GM23338 (cell line): Measurements from ENCODE around the gene RNF166. TPM values are rescaled to one million over a fixed set of nuclear protein-coding genes. Genes with fewer than 3 reads are reported as not detected.

Experiments used
- ATAC-seq: fragments of 200-7000 bp; cut with Tn5 transposase; 3 replicates; pipeline ENCODE4 v1.9.1; 2020
- DNase-seq: peaks from one replicate; pipeline ENCODE4 v3.0.0-alpha.2; 2015; ENCODE audit warnings: low spot score
- H2AFZ ChIP-seq: fragments of 200-600 bp; sonication (generic); 2 replicates; pipeline ENCODE4 v1.8.0; 2016; ENCODE audit warnings: antibody characterized with exemption, mild to moderate bottlenecking, moderate library complexity
- H3F3A ChIP-seq: fragments of 200-600 bp; sonication (generic); replicated peaks from 2 replicates; pipeline ENCODE4 v1.8.0; 2017; ENCODE audit warnings: antibody characterized with exemption, mixed run types, low read depth
- H3K27ac ChIP-seq: fragments of 200-600 bp; sonication (generic); 2 replicates; pipeline ENCODE4 v1.6.1; 2016; ENCODE audit warnings: low read depth
- H3K27me3 ChIP-seq: fragments of 200-600 bp; sonication (generic); 2 replicates; pipeline ENCODE4 v1.8.0; 2016; ENCODE audit warnings: mild to moderate bottlenecking, mixed run types, moderate library complexity; ENCODE audit not compliant: insufficient read depth
- H3K36me3 ChIP-seq: fragments of 200-600 bp; sonication (generic); 2 replicates; pipeline ENCODE4 v1.8.0; 2016; ENCODE audit warnings: mild to moderate bottlenecking; ENCODE audit not compliant: insufficient read depth
- H3K4me1 ChIP-seq: fragments of 200-600 bp; sonication (generic); 2 replicates; pipeline ENCODE4 v1.8.0; 2016; ENCODE audit warnings: mild to moderate bottlenecking, moderate library complexity; ENCODE audit not compliant: insufficient read depth
- H3K4me2 ChIP-seq: fragments of 200-600 bp; sonication (generic); 2 replicates; pipeline ENCODE4 v1.7.1; 2017; ENCODE audit warnings: mixed run types
- H3K4me3 ChIP-seq: fragments of 200-600 bp; sonication (generic); 2 replicates; pipeline ENCODE4 v1.6.1; 2016; ENCODE audit warnings: mixed run types
- H3K79me2 ChIP-seq: fragments of 200-600 bp; sonication (generic); replicated peaks from 2 replicates; pipeline ENCODE4 v1.8.0; 2017; ENCODE audit warnings: mild to moderate bottlenecking; ENCODE audit not compliant: insufficient read depth
- H3K9me2 ChIP-seq: fragments of 200-600 bp; sonication (generic); 2 replicates; pipeline ENCODE4 v1.8.0; 2017; ENCODE audit not compliant: insufficient read depth
- H4K20me1 ChIP-seq: fragments of 200-600 bp; sonication (generic); replicated peaks from 2 replicates; pipeline ENCODE4 v1.8.0; 2017; ENCODE audit warnings: mild to moderate bottlenecking; ENCODE audit not compliant: insufficient read depth
- H3K27ac Mint-ChIP-seq: 2 replicates; pipeline ENCODE4 v1.8.0; 2020; ENCODE audit warnings: inconsistent platforms, mild to moderate bottlenecking, moderate library complexity, mixed read lengths
- H3K27me3 Mint-ChIP-seq: 3 replicates; pipeline ENCODE4 v1.8.0; 2022; ENCODE audit warnings: low read depth, mild to moderate bottlenecking, moderate library complexity, mixed read lengths, inconsistent platforms; ENCODE audit not compliant: insufficient read depth, poor library complexity
- H3K36me3 Mint-ChIP-seq: 3 replicates; pipeline ENCODE4 v1.8.0; 2021; ENCODE audit warnings: low read depth, mild to moderate bottlenecking, inconsistent platforms, moderate library complexity, mixed read lengths
- H3K4me1 Mint-ChIP-seq: 3 replicates; pipeline ENCODE4 v1.8.0; 2020; ENCODE audit warnings: mild to moderate bottlenecking, inconsistent platforms, mixed read lengths
- H3K4me3 Mint-ChIP-seq: 3 replicates; pipeline ENCODE4 v1.8.0; 2021; ENCODE audit warnings: moderate library complexity, mild to moderate bottlenecking, inconsistent platforms, mixed read lengths
- H3K9me3 Mint-ChIP-seq: 3 replicates; pipeline ENCODE4 v1.8.0; 2020; ENCODE audit warnings: moderate library complexity, mild to moderate bottlenecking, inconsistent platforms, mixed read lengths
- EZH2 ChIP-seq: fragments of 200-600 bp; sonication (generic); IDR thresholded peaks from one replicate; pipeline ENCODE4 v1.8.0; 2017; ENCODE audit warnings: antibody characterized with exemption, mild to moderate bottlenecking, low read depth; ENCODE audit not compliant: unreplicated experiment
- JUNB ChIP-seq: IDR thresholded peaks from one replicate; pipeline ENCODE4 v1.6.1; 2016; ENCODE audit warnings: antibody characterized with exemption; ENCODE audit not compliant: unreplicated experiment
- NANOG ChIP-seq: IDR thresholded peaks from 2 replicates; pipeline ENCODE4 v1.6.1; 2016; ENCODE audit warnings: antibody characterized with exemption, borderline replicate concordance
- POLR2AphosphoS5 ChIP-seq: IDR thresholded peaks from 2 replicates; pipeline ENCODE4 v1.6.1; 2016; ENCODE audit warnings: antibody characterized with exemption, low read depth
- STAT1 ChIP-seq: IDR thresholded peaks from one replicate; pipeline ENCODE4 v1.6.1; 2016; ENCODE audit warnings: antibody characterized with exemption; ENCODE audit not compliant: unreplicated experiment
- ZNF114 ChIP-seq: fragments of 250-450 bp; sonication (Bioruptor Pico); IDR thresholded peaks from 2 replicates; pipeline ENCODE4 v1.5.0; 2020; ENCODE audit warnings: mild to moderate bottlenecking, moderate library complexity
- ZNF331 ChIP-seq: fragments of 250-450 bp; sonication (Bioruptor Pico); IDR thresholded peaks from 2 replicates; pipeline ENCODE4 v1.5.0; 2020; ENCODE audit warnings: low read depth, mild to moderate bottlenecking, moderate library complexity
- polyA plus RNA-seq: library from polyadenylated mRNA; unstranded; fragments of >200 nt; fragmentation: Nextera tagmentation; extraction: Ambion mirVana; gene quantifications from 2 replicates; pipeline ENCODE4 v1.2.1, GENCODE V29; 2016
- total RNA-seq: library from RNA; depleted of rRNA; stranded (reverse); fragments of >200 nt; shearing (Covaris generic); gene quantifications from 2 replicates; pipeline ENCODE4 v1.2.3, GENCODE V29; 2014
- TF ChIP-seq, protein P1 (sequence below): fragments of 250-450 bp; sonication (Bioruptor Pico); IDR thresholded peaks from 2 replicates; pipeline ENCODE4 v1.5.0; 2020; ENCODE audit warnings: mild to moderate bottlenecking, moderate library complexity
- TF ChIP-seq, protein P2 (sequence below), 2 experiments: fragments of 200-600 bp in 1 of 2; sonication (generic) in 1 of 2; conservative IDR thresholded peaks; 2 replicates each; pipeline versions ENCODE4 v1.5.1 to v1.6.1; 2016 to 2017; ENCODE audit warnings: antibody characterized with exemption in 2 of 2, low read depth in 2 of 2, mild to moderate bottlenecking in 2 of 2, moderate library complexity in 1 of 2
- TF ChIP-seq, protein P3 (sequence below): IDR thresholded peaks from one replicate; pipeline ENCODE4 v1.6.1; 2018; ENCODE audit warnings: antibody characterized with exemption; ENCODE audit not compliant: unreplicated experiment

RNF166 gene
- total and polyA plus RNA-seq, 2 experiments from 2014 or later, result 24.9 to 43.4 TPM

DNA sequence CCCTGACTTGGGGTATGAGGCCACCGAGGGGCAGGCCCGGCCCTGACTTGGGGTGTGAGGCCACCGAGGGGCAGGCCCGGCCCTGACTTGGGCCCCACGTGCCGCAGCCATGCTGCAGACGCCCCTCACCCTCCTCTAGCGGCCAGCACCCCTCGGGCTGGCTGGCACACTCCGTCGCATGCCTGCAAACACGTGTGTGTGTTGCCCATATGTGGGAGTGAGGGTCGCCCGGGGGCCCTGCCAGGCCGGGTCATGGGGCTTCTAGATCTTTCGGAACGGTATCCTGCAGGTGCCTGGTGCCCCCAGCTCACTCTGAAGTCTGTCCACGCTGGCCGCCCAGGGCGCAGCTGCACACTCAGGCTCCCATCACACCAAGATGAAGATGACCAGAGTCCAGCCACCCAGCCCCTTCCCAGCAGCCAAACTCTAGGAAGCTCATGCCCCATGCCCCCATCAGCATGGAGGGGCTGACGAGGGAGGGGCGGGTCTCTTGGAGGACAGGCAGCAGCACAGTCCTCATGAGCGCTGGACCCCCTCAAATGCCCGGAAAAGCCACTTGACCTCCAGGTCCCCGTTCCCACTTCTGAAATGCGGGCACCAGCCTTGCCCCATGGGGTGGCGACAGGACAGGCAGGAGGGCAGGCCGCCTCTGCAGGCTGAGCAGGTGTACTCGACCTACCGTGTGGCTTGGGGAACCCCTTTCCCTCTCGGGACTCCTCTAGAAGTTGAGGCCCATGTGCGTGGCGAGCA lies 33.9 kb upstream of the RNF166 start:
- DNase-seq (no peak), ATAC-seq (no peak)
- H3K9me3 Mint-ChIP-seq, result no peaks in the 10 kb centered on the region
- Histone ChIP-seq H3K4me1 (no peaks in the 10 kb centered on the region), H3K79me2 (no peaks in the 10 kb centered on the region), H3K27me3 (no peaks in the 10 kb centered on the region), H2AFZ (no peak overlapping the region), H3K27ac (no peak overlapping the region), H3K4me2 (no peak overlapping the region), H3K4me3 (no peak overlapping the region), H3K36me3 (no peaks in the 10 kb centered on the region; the same call in 1 of the 2 replicates), H4K20me1 (no peaks in the 10 kb centered on the region), H3F3A (no peaks in the 10 kb centered on the region), H3K9me2 (no peaks in the 10 kb centered on the region)
- H3K4me1 Mint-ChIP-seq, result peaks cover 4% of the 10 kb centered on the region; the same call in 1 of the 3 replicates
- no peaks in the 10 kb centered on the region for H3K36me3 Mint-ChIP-seq
- H3K4me3 Mint-ChIP-seq, result no peak overlapping the region
- TF ChIP-seq, protein P1, sequence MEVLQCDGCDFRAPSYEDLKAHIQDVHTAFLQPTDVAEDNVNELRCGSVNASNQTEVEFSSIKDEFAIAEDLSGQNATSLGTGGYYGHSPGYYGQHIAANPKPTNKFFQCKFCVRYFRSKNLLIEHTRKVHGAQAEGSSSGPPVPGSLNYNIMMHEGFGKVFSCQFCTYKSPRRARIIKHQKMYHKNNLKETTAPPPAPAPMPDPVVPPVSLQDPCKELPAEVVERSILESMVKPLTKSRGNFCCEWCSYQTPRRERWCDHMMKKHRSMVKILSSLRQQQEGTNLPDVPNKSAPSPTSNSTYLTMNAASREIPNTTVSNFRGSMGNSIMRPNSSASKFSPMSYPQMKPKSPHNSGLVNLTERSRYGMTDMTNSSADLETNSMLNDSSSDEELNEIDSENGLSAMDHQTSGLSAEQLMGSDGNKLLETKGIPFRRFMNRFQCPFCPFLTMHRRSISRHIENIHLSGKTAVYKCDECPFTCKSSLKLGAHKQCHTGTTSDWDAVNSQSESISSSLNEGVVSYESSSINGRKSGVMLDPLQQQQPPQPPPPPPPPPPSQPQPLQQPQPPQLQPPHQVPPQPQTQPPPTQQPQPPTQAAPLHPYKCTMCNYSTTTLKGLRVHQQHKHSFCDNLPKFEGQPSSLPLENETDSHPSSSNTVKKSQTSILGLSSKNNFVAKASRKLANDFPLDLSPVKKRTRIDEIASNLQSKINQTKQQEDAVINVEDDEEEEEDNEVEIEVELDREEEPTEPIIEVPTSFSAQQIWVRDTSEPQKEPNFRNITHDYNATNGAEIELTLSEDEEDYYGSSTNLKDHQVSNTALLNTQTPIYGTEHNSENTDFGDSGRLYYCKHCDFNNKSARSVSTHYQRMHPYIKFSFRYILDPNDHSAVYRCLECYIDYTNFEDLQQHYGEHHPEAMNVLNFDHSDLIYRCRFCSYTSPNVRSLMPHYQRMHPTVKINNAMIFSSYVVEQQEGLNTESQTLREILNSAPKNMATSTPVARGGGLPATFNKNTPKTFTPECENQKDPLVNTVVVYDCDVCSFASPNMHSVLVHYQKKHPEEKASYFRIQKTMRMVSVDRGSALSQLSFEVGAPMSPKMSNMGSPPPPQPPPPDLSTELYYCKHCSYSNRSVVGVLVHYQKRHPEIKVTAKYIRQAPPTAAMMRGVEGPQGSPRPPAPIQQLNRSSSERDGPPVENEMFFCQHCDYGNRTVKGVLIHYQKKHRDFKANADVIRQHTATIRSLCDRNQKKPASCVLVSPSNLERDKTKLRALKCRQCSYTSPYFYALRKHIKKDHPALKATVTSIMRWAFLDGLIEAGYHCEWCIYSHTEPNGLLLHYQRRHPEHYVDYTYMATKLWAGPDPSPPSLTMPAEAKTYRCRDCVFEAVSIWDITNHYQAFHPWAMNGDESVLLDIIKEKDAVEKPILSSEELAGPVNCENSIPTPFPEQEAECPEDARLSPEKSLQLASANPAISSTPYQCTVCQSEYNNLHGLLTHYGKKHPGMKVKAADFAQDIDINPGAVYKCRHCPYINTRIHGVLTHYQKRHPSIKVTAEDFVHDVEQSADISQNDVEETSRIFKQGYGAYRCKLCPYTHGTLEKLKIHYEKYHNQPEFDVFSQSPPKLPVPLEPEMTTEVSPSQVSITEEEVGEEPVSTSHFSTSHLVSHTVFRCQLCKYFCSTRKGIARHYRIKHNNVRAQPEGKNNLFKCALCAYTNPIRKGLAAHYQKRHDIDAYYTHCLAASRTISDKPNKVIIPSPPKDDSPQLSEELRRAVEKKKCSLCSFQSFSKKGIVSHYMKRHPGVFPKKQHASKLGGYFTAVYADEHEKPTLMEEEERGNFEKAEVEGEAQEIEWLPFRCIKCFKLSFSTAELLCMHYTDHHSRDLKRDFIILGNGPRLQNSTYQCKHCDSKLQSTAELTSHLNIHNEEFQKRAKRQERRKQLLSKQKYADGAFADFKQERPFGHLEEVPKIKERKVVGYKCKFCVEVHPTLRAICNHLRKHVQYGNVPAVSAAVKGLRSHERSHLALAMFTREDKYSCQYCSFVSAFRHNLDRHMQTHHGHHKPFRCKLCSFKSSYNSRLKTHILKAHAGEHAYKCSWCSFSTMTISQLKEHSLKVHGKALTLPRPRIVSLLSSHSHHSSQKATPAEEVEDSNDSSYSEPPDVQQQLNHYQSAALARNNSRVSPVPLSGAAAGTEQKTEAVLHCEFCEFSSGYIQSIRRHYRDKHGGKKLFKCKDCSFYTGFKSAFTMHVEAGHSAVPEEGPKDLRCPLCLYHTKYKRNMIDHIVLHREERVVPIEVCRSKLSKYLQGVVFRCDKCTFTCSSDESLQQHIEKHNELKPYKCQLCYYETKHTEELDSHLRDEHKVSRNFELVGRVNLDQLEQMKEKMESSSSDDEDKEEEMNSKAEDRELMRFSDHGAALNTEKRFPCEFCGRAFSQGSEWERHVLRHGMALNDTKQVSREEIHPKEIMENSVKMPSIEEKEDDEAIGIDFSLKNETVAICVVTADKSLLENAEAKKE (CRISPR knock-in tag), result no peak
- TF ChIP-seq, protein P2, sequence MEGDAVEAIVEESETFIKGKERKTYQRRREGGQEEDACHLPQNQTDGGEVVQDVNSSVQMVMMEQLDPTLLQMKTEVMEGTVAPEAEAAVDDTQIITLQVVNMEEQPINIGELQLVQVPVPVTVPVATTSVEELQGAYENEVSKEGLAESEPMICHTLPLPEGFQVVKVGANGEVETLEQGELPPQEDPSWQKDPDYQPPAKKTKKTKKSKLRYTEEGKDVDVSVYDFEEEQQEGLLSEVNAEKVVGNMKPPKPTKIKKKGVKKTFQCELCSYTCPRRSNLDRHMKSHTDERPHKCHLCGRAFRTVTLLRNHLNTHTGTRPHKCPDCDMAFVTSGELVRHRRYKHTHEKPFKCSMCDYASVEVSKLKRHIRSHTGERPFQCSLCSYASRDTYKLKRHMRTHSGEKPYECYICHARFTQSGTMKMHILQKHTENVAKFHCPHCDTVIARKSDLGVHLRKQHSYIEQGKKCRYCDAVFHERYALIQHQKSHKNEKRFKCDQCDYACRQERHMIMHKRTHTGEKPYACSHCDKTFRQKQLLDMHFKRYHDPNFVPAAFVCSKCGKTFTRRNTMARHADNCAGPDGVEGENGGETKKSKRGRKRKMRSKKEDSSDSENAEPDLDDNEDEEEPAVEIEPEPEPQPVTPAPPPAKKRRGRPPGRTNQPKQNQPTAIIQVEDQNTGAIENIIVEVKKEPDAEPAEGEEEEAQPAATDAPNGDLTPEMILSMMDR (conservative IDR thresholded peaks at IDR 0.05; ENCODE audit: low read depth in 2 of 2), result no peak
- TF ChIP-seq ZNF114, result no peak
- TF ChIP-seq ZNF331 (CRISPR knock-in tag), result no peak
- no peak for TF ChIP-seq STAT1
- no peak for TF ChIP-seq JUNB
- TF ChIP-seq EZH2, result no peak
- TF ChIP-seq, protein P3, sequence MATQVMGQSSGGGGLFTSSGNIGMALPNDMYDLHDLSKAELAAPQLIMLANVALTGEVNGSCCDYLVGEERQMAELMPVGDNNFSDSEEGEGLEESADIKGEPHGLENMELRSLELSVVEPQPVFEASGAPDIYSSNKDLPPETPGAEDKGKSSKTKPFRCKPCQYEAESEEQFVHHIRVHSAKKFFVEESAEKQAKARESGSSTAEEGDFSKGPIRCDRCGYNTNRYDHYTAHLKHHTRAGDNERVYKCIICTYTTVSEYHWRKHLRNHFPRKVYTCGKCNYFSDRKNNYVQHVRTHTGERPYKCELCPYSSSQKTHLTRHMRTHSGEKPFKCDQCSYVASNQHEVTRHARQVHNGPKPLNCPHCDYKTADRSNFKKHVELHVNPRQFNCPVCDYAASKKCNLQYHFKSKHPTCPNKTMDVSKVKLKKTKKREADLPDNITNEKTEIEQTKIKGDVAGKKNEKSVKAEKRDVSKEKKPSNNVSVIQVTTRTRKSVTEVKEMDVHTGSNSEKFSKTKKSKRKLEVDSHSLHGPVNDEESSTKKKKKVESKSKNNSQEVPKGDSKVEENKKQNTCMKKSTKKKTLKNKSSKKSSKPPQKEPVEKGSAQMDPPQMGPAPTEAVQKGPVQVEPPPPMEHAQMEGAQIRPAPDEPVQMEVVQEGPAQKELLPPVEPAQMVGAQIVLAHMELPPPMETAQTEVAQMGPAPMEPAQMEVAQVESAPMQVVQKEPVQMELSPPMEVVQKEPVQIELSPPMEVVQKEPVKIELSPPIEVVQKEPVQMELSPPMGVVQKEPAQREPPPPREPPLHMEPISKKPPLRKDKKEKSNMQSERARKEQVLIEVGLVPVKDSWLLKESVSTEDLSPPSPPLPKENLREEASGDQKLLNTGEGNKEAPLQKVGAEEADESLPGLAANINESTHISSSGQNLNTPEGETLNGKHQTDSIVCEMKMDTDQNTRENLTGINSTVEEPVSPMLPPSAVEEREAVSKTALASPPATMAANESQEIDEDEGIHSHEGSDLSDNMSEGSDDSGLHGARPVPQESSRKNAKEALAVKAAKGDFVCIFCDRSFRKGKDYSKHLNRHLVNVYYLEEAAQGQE, result no peak
- TF ChIP-seq POLR2AphosphoS5, result no peak
- TF ChIP-seq NANOG, result no peak
- no peak overlapping the region for H3K27ac Mint-ChIP-seq
- peaks cover 7% of the 10 kb centered on the region for H3K27me3 Mint-ChIP-seq
